Adrenal gland (tissue), 5 donors: ENCODE data around the gene SLC30A3.

Experiments
- CTCF ChIP-seq, 6 experiments: fragments of 450-650 bp in 4 of 6; fragments of 200-600 bp in 2 of 6; sonication (generic) in 1 of 6; IDR thresholded peaks; 1 replicate in 5 of 6; 2 replicates in 1 of 6; pipeline versions ENCODE4 v1.5.1 to v1.8.0; 2016 to 2021; ENCODE audit warnings: antibody characterized with exemption in 6 of 6, mild to moderate bottlenecking in 2 of 6, moderate library complexity in 1 of 6
- POLR2A ChIP-seq, 2 donors: fragments of 450-650 bp; IDR thresholded peaks; one replicate each; pipeline ENCODE4 v1.6.1; 2017; ENCODE audit warnings: antibody characterized with exemption in 2 of 2, mild to moderate bottlenecking in 2 of 2, moderate library complexity in 1 of 2
- donor health status: DM: no; HTN: no; CAD: no.

- TF ChIP-seq POLR2A (IDR thresholded peaks at IDR 0.05) (no peak), CTCF (IDR thresholded peaks at IDR 0.05) (no peak)
These were observed 40.4 kb downstream of the SLC30A3 start for GRCh38 chr2:27222407-27222806.
